ENCODE data around the gene IDH1.

DNA sequence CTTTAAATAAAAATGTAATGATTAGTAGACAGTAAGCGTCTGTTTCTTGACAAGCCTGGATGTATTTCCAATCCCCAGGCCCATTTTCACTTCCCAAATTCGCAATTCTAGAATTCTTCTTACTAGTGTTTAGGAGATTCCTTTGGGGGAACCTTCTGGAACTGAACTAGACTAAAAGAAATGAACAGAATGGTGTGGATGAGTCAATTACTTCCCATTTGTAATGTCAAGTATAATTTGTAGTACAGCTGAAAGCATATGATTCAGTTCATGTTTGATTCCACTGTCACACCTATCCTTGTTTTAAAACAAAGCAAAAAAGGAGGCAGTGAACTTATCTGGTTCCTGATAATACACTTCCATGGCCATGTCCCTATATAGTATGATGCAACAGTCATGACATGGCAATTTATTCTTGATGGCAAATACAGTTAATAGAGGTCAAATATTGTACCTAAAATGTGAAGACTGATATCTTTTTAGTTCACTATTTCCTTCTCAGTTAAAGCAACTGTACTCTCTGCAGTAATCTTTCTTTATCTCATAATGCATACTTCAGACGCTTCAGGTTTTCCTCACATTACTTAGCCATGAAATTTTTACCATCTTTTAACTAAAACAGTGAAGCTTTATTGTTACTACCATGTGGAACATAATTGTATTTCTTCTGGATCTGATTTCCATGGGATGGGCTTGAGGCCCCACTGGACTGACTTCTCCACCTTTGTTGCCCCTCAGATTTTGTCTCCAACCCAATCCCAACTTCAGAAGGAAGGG lies 2.0 kb downstream of the IDH1 start:
- TF ChIP-seq, protein P1, sequence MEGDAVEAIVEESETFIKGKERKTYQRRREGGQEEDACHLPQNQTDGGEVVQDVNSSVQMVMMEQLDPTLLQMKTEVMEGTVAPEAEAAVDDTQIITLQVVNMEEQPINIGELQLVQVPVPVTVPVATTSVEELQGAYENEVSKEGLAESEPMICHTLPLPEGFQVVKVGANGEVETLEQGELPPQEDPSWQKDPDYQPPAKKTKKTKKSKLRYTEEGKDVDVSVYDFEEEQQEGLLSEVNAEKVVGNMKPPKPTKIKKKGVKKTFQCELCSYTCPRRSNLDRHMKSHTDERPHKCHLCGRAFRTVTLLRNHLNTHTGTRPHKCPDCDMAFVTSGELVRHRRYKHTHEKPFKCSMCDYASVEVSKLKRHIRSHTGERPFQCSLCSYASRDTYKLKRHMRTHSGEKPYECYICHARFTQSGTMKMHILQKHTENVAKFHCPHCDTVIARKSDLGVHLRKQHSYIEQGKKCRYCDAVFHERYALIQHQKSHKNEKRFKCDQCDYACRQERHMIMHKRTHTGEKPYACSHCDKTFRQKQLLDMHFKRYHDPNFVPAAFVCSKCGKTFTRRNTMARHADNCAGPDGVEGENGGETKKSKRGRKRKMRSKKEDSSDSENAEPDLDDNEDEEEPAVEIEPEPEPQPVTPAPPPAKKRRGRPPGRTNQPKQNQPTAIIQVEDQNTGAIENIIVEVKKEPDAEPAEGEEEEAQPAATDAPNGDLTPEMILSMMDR (conservative IDR thresholded peaks at IDR 0.05; ENCODE audit: low read length), result no peak
- TF ChIP-seq EZH2phosphoT487 (IDR thresholded peaks at IDR 0.05; ENCODE audit: borderline replicate concordance, low read depth, low read length), result no peak
